ENCODE data around the gene HPD.
"Not testable (repeated sequence)": the region's sequence is repeated elsewhere in the genome, so short reads cannot be mapped to it uniquely, and the experiment has no call there.

HPD gene

GRCh38 chr12:121876080-121876447 lies 17.4 kb upstream of the HPD start:
- not testable (repeated sequence) for H3K36me3 Mint-ChIP-seq (ENCODE audit: low read depth); H3K9me3 Mint-ChIP-seq; H3K4me1 Mint-ChIP-seq (ENCODE audit: low read depth); H3K27ac Mint-ChIP-seq; H3K27me3 Mint-ChIP-seq (ENCODE audit: low read depth); H3K4me3 Mint-ChIP-seq

- H3K27me3 Mint-ChIP-seq (ENCODE audit: low read depth) = no peaks in the 10 kb centered on the region
- H3K36me3 Mint-ChIP-seq (ENCODE audit: low read depth) = no peaks in the 10 kb centered on the region
- no peak overlapping the region for H3K4me3 Mint-ChIP-seq
- H3K9me3 Mint-ChIP-seq = no peaks in the 10 kb centered on the region
- H3K27ac Mint-ChIP-seq = no peak overlapping the region
- no peaks in the 10 kb centered on the region for H3K4me1 Mint-ChIP-seq (ENCODE audit: low read depth)
Observed at GRCh38 chr12:121875582-121875981, 16.9 kb upstream of the HPD start.

GRCh38 chr12:121874071-121874470 lies 15.4 kb upstream of the HPD start:
- H3K27me3 Mint-ChIP-seq (ENCODE audit: low read depth) = no peaks in the 10 kb centered on the region
- H3K4me3 Mint-ChIP-seq = no peak overlapping the region
- no peaks in the 10 kb centered on the region for H3K4me1 Mint-ChIP-seq (ENCODE audit: low read depth)
- no peak overlapping the region for H3K27ac Mint-ChIP-seq
- no peaks in the 10 kb centered on the region for H3K36me3 Mint-ChIP-seq (ENCODE audit: low read depth)
- no peaks in the 10 kb centered on the region for H3K9me3 Mint-ChIP-seq

DNA sequence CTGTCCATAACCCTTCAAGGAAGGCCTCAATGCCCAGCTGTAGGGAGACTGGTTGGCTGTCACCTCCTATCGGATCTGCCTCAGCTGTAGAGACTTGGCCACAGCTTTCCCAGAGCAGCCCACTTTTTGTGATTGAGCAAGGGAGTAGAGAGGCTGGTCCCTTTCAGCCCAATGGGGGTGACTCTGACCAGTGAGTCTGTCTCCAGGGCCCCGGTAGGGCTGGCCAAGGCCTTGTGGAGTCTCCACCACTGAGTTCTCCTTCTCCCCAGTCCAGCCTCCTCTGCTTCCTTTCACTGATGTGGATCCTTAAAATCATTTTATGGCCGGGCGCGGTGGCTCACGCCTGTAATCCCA lies 14.5 kb upstream of the HPD start:
- no peaks in the 10 kb centered on the region for H3K9me3 Mint-ChIP-seq
- H3K36me3 Mint-ChIP-seq (ENCODE audit: low read depth) = no peaks in the 10 kb centered on the region

DNA sequence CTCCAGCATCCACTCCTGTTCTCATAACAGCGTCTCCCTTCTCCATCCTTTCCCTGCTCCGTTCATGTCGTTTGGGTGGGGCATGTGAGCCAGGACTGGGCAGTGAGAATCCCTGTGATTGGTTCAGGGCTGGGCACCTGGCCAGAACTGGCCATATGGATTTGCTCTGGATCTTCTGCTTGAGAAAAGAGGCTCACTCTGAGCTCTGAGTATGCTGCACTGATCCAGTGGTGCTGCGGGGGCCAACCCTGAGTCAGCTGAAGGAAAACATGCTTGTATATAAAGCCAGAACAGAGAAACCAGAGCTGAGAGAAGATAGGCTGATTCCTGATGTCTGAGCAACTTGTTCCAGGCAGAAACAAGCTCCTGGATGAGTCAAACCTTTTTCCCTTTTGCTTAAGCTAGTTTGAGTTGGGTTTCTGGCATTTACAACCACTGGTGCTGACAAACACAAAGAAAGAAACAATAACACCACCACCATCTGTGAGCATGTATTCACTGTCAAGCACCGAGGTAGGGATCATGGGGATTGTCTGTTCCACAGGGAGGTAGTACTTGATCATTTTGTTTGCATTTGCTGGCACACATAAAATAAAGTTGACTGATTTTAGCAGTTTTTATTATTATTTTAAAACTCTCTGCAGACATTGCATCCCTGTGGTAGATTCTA lies 14.0 kb upstream of the HPD start:
- no peak overlapping the region for H3K4me3 Mint-ChIP-seq
- H3K36me3 Mint-ChIP-seq (ENCODE audit: low read depth) = no peaks in the 10 kb centered on the region
- H3K4me1 Mint-ChIP-seq (ENCODE audit: low read depth) = no peaks in the 10 kb centered on the region
- H3K27ac Mint-ChIP-seq = no peak overlapping the region
- H3K27me3 Mint-ChIP-seq (ENCODE audit: low read depth) = no peaks in the 10 kb centered on the region
- H3K9me3 Mint-ChIP-seq = no peaks in the 10 kb centered on the region

More for the DNA sequence above, 14.5 kb upstream of the HPD start:
- Mint-ChIP-seq H3K4me1 (ENCODE audit: low read depth) (no peaks in the 10 kb centered on the region), H3K4me3 (no peak overlapping the region), H3K27me3 (ENCODE audit: low read depth) (no peaks in the 10 kb centered on the region), H3K27ac (no peak overlapping the region)

GRCh38 chr12:121871467-121871866 lies 12.8 kb upstream of the HPD start:
- Mint-ChIP-seq H3K27me3 (ENCODE audit: low read depth) (no peaks in the 10 kb centered on the region), H3K36me3 (ENCODE audit: low read depth) (no peaks in the 10 kb centered on the region), H3K27ac (no peak overlapping the region), H3K4me3 (no peak overlapping the region), H3K9me3 (no peaks in the 10 kb centered on the region), H3K4me1 (ENCODE audit: low read depth) (no peaks in the 10 kb centered on the region)

DNA sequence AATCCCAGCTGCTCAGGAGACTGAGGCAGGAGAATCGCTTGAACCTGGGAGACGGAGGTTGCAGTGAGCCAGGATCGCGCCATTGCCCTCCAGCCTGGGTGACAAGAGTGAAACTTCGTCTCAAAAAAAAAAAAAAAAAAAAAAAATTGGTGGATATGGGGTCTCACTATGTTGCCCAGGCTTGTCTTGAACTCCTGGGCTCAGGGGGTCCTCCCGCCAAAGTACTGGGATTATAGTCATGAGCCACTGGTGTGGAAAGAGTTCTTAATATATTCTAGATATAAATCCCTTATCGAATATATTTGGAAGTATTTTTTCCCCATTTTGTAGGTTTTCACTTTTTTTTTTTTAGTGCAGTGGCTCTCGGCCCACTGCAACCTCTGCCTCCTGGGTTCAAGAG lies 10.6 kb upstream of the HPD start:
- not testable (repeated sequence) for H3K27me3 Mint-ChIP-seq (ENCODE audit: low read depth); H3K4me3 Mint-ChIP-seq; H3K9me3 Mint-ChIP-seq; H3K4me1 Mint-ChIP-seq (ENCODE audit: low read depth); H3K36me3 Mint-ChIP-seq (ENCODE audit: low read depth); H3K27ac Mint-ChIP-seq

- Mint-ChIP-seq H3K27ac (no peak overlapping the region), H3K36me3 (ENCODE audit: low read depth) (no peaks in the 10 kb centered on the region), H3K27me3 (ENCODE audit: low read depth) (no peaks in the 10 kb centered on the region), H3K4me1 (ENCODE audit: low read depth) (no peaks in the 10 kb centered on the region), H3K9me3 (no peaks in the 10 kb centered on the region), H3K4me3 (no peak overlapping the region)
Observed at GRCh38 chr12:121866331-121866730, 7.7 kb upstream of the HPD start.

GRCh38 chr12:121861636-121862254 lies 3.1 kb upstream of the HPD start:
- no peaks in the 10 kb centered on the region for H3K36me3 Mint-ChIP-seq (ENCODE audit: low read depth)
- H3K27me3 Mint-ChIP-seq (ENCODE audit: low read depth) = no peaks in the 10 kb centered on the region
- no peak overlapping the region for H3K27ac Mint-ChIP-seq
- H3K9me3 Mint-ChIP-seq = no peaks in the 10 kb centered on the region
- no peaks in the 10 kb centered on the region for H3K4me1 Mint-ChIP-seq (ENCODE audit: low read depth)
- no peak overlapping the region for H3K4me3 Mint-ChIP-seq

GRCh38 chr12:121860699-121861098 lies 2.0 kb upstream of the HPD start:
- H3K27me3 Mint-ChIP-seq (ENCODE audit: low read depth); H3K36me3 Mint-ChIP-seq (ENCODE audit: low read depth); H3K4me1 Mint-ChIP-seq (ENCODE audit: low read depth); H3K27ac Mint-ChIP-seq; H3K9me3 Mint-ChIP-seq; H3K4me3 Mint-ChIP-seq: not testable (repeated sequence)

GRCh38 chr12:121860257-121860656 lies 1.6 kb upstream of the HPD start:
- H3K27me3 Mint-ChIP-seq (ENCODE audit: low read depth) = no peaks in the 10 kb centered on the region

GRCh38 chr12:121858318-121858661 lies 369 bp downstream of the HPD start:
- Mint-ChIP-seq H3K36me3 (ENCODE audit: low read depth) (no peaks in the 10 kb centered on the region), H3K27ac (peak overlapping the region; percentile 36), H3K4me3 (no peak overlapping the region), H3K9me3 (no peaks in the 10 kb centered on the region), H3K27me3 (ENCODE audit: low read depth) (no peaks in the 10 kb centered on the region), H3K4me1 (ENCODE audit: low read depth) (no peaks in the 10 kb centered on the region)

More at GRCh38 chr12:121860257-121860656, 1.6 kb upstream of the HPD start:
- H3K9me3 Mint-ChIP-seq = no peaks in the 10 kb centered on the region
- H3K4me3 Mint-ChIP-seq = no peak overlapping the region
- H3K27ac Mint-ChIP-seq = no peak overlapping the region
- no peaks in the 10 kb centered on the region for H3K4me1 Mint-ChIP-seq (ENCODE audit: low read depth)
- no peaks in the 10 kb centered on the region for H3K36me3 Mint-ChIP-seq (ENCODE audit: low read depth)

DNA sequence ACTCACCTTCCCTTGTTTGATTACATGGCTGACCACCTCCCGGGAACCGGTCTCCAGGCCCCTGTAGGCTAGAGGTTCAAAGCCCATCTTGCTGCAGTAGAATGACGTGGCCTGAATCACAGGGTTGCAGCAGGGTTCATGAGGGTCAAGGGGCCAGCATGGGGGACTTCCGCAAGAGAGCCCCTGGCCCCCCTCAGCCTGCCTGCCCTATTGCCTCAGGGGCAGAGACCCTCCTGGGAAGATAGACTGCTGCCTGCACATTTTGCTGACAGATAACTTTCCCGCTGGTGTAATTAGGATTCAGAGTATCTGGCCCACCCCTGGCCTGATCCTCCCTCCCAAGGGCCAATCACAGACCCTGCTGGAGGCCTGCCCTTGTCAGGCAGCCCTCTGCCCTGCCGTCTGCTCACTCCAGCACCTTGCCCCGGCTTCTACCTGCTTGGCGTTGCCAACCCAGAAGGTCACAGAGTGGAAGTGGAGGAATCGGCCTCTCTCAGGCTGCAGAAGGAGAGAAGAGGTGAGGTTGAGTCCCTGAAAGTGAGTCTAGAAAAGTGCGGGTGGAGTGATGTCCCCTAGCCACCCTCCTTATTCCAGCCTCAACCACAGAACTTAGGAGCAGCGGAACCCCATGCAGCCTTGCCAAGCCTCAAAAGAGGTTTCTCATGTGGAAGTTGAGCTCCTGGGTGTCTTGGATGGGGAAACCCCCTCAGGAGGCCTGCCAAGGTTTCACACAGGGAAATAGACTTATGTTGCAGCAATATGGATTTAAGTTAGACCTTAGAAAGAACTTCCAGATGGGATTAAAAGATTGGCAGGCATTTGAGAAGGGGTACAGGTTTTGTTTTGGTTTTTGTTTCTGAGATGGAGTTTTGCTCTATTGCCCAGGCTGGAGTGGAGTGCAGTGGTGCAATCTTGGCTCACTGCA lies 1.1 kb downstream of the HPD start:
- Mint-ChIP-seq H3K9me3 (no peaks in the 10 kb centered on the region), H3K27ac (no peak overlapping the region), H3K27me3 (ENCODE audit: low read depth) (no peaks in the 10 kb centered on the region), H3K4me1 (ENCODE audit: low read depth) (no peaks in the 10 kb centered on the region), H3K36me3 (ENCODE audit: low read depth) (no peaks in the 10 kb centered on the region), H3K4me3 (no peak overlapping the region)

GRCh38 chr12:121852392-121852791 lies 6.3 kb downstream of the HPD start:
- not testable (repeated sequence) for H3K36me3 Mint-ChIP-seq (ENCODE audit: low read depth); H3K4me3 Mint-ChIP-seq; H3K27ac Mint-ChIP-seq; H3K9me3 Mint-ChIP-seq; H3K27me3 Mint-ChIP-seq (ENCODE audit: low read depth); H3K4me1 Mint-ChIP-seq (ENCODE audit: low read depth)

DNA sequence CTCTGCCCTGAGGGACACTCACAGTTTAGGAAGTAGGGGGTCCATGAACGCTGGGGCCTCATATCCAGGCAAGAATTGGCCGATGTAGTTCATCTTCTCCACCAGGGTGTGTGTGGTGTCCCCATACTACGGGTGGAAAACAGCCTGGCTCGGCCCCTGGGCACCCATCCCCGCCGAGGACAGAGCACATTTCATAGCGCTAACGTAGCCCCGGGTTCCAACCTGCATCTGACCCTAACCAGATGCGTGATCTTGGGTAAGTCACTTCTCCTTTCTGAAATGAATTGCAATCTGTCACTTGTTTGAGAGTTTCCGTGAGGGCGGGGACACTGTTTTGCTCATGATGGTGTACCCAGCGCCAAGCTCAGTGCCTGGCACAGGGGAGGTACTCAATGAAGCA lies 9.0 kb downstream of the HPD start:
- Mint-ChIP-seq H3K4me3 (no peak overlapping the region), H3K27me3 (ENCODE audit: low read depth) (no peaks in the 10 kb centered on the region), H3K4me1 (ENCODE audit: low read depth) (no peaks in the 10 kb centered on the region), H3K27ac (no peak overlapping the region), H3K36me3 (ENCODE audit: low read depth) (no peaks in the 10 kb centered on the region), H3K9me3 (no peaks in the 10 kb centered on the region)
